Smooth muscle cell (in vitro differentiated cells): ENCODE data around the gene SLIT1. TPM values are rescaled to one million over a fixed set of nuclear protein-coding genes. Genes with fewer than 3 reads are reported as not detected.
A peak's percentile ranks its signal among the peaks of the same experiment; 100 is the strongest.

Source experiments
- DNase-seq: peaks from one replicate; lab custom pipeline; 2025; ENCODE audit not compliant: unreplicated experiment; lab: John Stamatoyannopoulos, UW
- H2AFZ ChIP-seq: fragments of 200-600 bp; sonication (generic); 2 replicates; pipeline ENCODE4 v1.6.0; 2016; ENCODE audit warnings: antibody characterized with exemption, low read depth, mild to moderate bottlenecking
- H3F3A ChIP-seq: fragments of 200-600 bp; sonication (generic); 2 replicates; pipeline ENCODE4 v1.6.0; 2017; ENCODE audit warnings: antibody characterized with exemption, low read depth
- H3K27ac ChIP-seq: fragments of 200-600 bp; sonication (generic); 2 replicates; pipeline ENCODE4 v1.5.1; 2016; ENCODE audit warnings: low read depth, mild to moderate bottlenecking
- H3K27me3 ChIP-seq: fragments of 200-600 bp; sonication (generic); 2 replicates; pipeline ENCODE4 v1.6.1; 2016; ENCODE audit warnings: low read depth, mild to moderate bottlenecking
- H3K36me3 ChIP-seq: fragments of 200-600 bp; sonication (generic); 2 replicates; pipeline ENCODE4 v1.5.1; 2016; ENCODE audit warnings: low read depth
- H3K4me1 ChIP-seq: fragments of 200-600 bp; sonication (generic); 2 replicates; pipeline ENCODE4 v1.5.1; 2016; ENCODE audit warnings: low read depth
- H3K4me2 ChIP-seq: fragments of 200-600 bp; sonication (generic); 2 replicates; pipeline ENCODE4 v1.6.0; 2016; ENCODE audit warnings: mild to moderate bottlenecking
- H3K4me3 ChIP-seq: fragments of 200-600 bp; sonication (generic); 2 replicates; pipeline ENCODE4 v1.5.1; 2016; ENCODE audit warnings: mild to moderate bottlenecking
- H3K79me2 ChIP-seq: fragments of 200-600 bp; sonication (generic); 2 replicates; pipeline ENCODE4 v1.6.0; 2016; ENCODE audit warnings: low read depth, mild to moderate bottlenecking
- H3K9ac ChIP-seq: fragments of 200-600 bp; sonication (generic); 2 replicates; pipeline ENCODE4 v1.6.0; 2016; ENCODE audit warnings: low read depth
- H3K9me3 ChIP-seq: fragments of 200-600 bp; sonication (generic); replicated peaks from 2 replicates; pipeline ENCODE4 v1.5.1; 2016; ENCODE audit warnings: low read depth
- H4K20me1 ChIP-seq: fragments of 200-600 bp; sonication (generic); 2 replicates; pipeline ENCODE4 v1.6.0; 2016; ENCODE audit warnings: low read depth
- WGBS: methylation state at CpG from one replicate; pipeline ENCODE4 v1.1.7; 2016; ENCODE audit warnings: low lambda C conversion rate; 5-methylcytosine and 5-hydroxymethylcytosine counted together
- polyA plus RNA-seq: library from polyadenylated mRNA; unstranded; fragments of >200 nt; fragmentation: Nextera tagmentation; extraction: Ambion mirVana; gene quantifications from 2 replicates; pipeline ENCODE4 v1.2.1, GENCODE V29; 2016
- total RNA-seq: library from RNA; depleted of rRNA; stranded (reverse); fragments of >200 nt; gene quantifications from 2 replicates; pipeline ENCODE4 v1.2.3, GENCODE V29; 2014
- TF ChIP-seq, protein P1 (sequence below): fragments of 200-600 bp; sonication (generic); IDR thresholded peaks from 2 replicates; pipeline ENCODE4 v1.5.1; 2017; ENCODE audit warnings: borderline replicate concordance, mild to moderate bottlenecking, antibody characterized with exemption; ENCODE audit not compliant: insufficient read depth, poor library complexity, severe bottlenecking

Gene SLIT1
- total and polyA plus RNA-seq, 2 experiments from 2014 or later: 0.15 TPM; not detected in 1

DNA sequence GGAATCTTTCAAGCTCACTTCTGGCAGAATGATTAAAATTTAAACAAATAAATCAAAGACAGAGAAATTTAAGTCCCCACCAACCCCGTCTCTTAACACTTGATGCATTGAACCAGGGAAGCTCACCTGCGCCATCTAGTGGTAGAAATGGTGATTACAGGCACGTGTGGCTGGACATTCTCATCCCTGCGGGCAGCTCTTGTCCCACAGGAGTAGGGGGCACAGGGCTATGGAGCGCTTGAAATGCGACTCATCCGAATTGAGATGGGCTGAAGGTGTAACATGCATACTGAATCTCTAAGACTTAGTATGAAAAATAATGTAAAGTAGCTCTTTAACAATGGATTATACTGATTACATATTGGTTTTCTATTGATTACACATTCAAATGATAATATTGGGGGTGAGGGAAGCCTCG, 24.8 kb upstream of the SLIT1 start:
- 20% methylated on average over 8 of the region's 8 CpGs for WGBS
- no peaks in the 10 kb centered on the region for H3F3A ChIP-seq
- H4K20me1 ChIP-seq: no peaks in the 10 kb centered on the region
- no peak overlapping the region for H3K9ac ChIP-seq
- DNase-seq: peak; percentile 35
- TF ChIP-seq, protein P1, sequence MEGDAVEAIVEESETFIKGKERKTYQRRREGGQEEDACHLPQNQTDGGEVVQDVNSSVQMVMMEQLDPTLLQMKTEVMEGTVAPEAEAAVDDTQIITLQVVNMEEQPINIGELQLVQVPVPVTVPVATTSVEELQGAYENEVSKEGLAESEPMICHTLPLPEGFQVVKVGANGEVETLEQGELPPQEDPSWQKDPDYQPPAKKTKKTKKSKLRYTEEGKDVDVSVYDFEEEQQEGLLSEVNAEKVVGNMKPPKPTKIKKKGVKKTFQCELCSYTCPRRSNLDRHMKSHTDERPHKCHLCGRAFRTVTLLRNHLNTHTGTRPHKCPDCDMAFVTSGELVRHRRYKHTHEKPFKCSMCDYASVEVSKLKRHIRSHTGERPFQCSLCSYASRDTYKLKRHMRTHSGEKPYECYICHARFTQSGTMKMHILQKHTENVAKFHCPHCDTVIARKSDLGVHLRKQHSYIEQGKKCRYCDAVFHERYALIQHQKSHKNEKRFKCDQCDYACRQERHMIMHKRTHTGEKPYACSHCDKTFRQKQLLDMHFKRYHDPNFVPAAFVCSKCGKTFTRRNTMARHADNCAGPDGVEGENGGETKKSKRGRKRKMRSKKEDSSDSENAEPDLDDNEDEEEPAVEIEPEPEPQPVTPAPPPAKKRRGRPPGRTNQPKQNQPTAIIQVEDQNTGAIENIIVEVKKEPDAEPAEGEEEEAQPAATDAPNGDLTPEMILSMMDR: peak; percentile 97
- H3K9me3 ChIP-seq: no peaks in the 10 kb centered on the region
- H2AFZ ChIP-seq: no peak overlapping the region
- no peaks in the 10 kb centered on the region for H3K4me1 ChIP-seq
- H3K27ac ChIP-seq: no peak overlapping the region
- H3K4me2 ChIP-seq: no peak overlapping the region
- peaks cover 8% of the 10 kb centered on the region for H3K27me3 ChIP-seq
- no peaks in the 10 kb centered on the region for H3K36me3 ChIP-seq
- H3K79me2 ChIP-seq: no peaks in the 10 kb centered on the region
- no peak overlapping the region for H3K4me3 ChIP-seq

DNA sequence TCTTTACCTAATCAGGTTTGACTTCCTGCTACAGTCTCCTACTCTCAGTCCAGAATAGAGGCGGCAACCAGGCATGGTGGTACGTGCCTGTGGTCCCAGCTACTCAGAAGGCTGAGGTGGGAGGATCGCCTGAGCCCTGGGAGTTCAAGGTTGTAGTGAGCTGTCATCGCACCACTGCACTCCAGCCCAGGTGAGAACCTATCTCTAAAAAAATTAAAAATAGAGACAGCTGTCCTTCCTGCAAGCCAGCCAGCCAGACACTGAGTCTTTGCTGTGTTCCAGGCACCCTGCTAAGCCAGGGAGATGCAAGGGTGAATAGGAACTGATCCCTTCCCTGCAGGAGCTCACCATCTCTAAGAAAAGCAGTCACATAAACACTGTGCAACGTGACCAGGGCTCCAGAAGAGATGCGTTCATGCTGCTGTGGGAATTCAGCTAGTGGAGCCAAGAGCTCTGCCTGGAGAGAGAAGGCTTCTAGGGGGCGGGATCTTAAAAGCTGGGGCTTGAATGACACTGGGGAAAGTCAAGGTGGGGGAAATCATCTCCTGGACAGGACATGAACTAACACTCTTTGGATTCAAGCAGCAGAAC, 22.1 kb upstream of the SLIT1 start:
- no peaks in the 10 kb centered on the region for H3K4me1 ChIP-seq
- no peak for DNase-seq
- H2AFZ ChIP-seq: no peak overlapping the region
- H3K79me2 ChIP-seq: no peaks in the 10 kb centered on the region
- H3K27ac ChIP-seq: no peak overlapping the region
- no peaks in the 10 kb centered on the region for H3F3A ChIP-seq
- no peak overlapping the region for H3K9ac ChIP-seq
- no peaks in the 10 kb centered on the region for H3K36me3 ChIP-seq
- TF ChIP-seq, protein P1: no peak
- H4K20me1 ChIP-seq: no peaks in the 10 kb centered on the region
- H3K27me3 ChIP-seq: peaks cover 8% of the 10 kb centered on the region
- no peaks in the 10 kb centered on the region for H3K9me3 ChIP-seq
- H3K4me3 ChIP-seq: no peak overlapping the region
- 76% methylated on average over 7 of the region's 7 CpGs for WGBS
- no peak overlapping the region for H3K4me2 ChIP-seq

DNA sequence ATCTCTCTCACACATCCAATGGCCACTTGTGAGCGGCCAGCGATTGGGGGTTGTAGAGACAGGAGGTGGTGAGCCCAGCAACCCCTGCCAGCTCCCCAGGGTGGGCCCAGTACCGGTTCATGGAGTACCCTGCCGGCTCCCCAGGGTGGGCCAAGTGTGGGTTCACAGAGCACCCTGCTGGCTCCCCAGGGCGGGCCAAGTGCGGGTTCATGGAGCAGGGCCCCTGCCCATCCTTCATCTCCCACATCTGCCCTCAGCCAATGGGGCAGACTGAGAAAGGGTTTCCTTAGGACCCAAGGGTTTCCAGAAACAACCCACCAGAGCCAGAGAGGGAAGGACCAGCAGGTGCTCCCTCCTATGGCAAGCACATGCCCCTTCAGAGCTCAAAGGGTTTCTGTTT, 21.4 kb upstream of the SLIT1 start:
- Histone ChIP-seq H3F3A (no peaks in the 10 kb centered on the region), H3K27ac (no peak overlapping the region), H3K9ac (no peak overlapping the region), H3K9me3 (no peaks in the 10 kb centered on the region), H3K79me2 (no peaks in the 10 kb centered on the region), H4K20me1 (no peaks in the 10 kb centered on the region), H3K4me3 (no peak overlapping the region), H3K36me3 (no peaks in the 10 kb centered on the region), H3K4me1 (no peaks in the 10 kb centered on the region), H3K4me2 (no peak overlapping the region), H2AFZ (no peak overlapping the region), H3K27me3 (peaks cover 8% of the 10 kb centered on the region)
- TF ChIP-seq, protein P1: no peak
- DNase-seq: no peak
- 94% methylated on average over 6 of the region's 6 CpGs for WGBS

DNA sequence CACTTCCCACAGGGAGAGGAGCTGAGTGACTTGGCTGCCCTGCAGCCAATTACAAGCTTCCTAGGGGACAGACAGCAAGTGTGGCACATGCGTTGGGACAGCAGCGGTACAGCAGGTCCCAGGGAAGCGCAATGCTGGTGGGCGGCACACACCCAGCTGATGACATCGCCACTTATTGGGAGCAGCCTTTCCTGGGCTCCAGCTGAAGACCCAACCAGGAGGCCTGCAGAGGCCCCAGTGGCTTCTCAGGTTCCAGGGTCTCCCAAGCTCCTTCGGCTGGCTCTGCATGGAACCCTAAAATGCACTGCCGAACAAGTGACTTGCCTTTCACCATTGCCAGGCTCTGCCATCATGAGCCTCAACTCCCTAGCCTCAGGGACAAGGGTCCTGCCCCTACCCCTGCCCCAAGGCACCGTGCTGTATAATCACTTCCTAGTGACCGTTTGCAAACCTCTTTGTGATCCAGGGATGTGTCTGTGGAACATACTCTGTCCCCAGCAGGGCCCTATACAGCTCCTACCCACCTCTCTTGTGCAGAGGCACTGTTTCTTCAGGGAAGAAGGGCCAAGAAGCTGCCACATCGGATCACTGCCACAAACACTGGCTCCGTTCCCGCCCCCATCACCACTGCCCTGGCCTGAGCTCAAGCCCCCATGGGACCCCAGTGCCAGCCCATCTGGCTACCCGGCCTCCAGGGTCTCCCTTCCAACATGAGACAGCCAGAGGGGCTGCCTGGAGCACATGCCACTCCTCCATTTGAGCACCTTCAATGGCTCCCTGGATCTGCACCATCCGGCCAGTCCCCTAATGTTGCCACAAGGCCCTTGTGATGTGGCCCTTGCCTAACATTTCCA, 19.3 kb upstream of the SLIT1 start:
- no peaks in the 10 kb centered on the region for H3K9me3 ChIP-seq
- H2AFZ ChIP-seq: no peak overlapping the region
- no peaks in the 10 kb centered on the region for H3K4me1 ChIP-seq
- H3K36me3 ChIP-seq: no peaks in the 10 kb centered on the region
- H3K9ac ChIP-seq: no peak overlapping the region
- 90% methylated on average over 14 of the region's 14 CpGs for WGBS
- H3K27ac ChIP-seq: no peak overlapping the region
- no peak overlapping the region for H3K4me2 ChIP-seq
- no peak for DNase-seq
- TF ChIP-seq, protein P1: no peak
- H3K27me3 ChIP-seq: peaks cover 15% of the 10 kb centered on the region
- H3F3A ChIP-seq: no peaks in the 10 kb centered on the region
- no peaks in the 10 kb centered on the region for H3K79me2 ChIP-seq
- no peak overlapping the region for H3K4me3 ChIP-seq
- H4K20me1 ChIP-seq: no peaks in the 10 kb centered on the region
